A549 treated with Hydrocortisone at 1 μM for 4 hours (cell line): ENCODE results near the gene EIF4E2. TPM values are rescaled to one million over a fixed set of nuclear protein-coding genes. Genes with fewer than 3 reads are reported as not detected.

ENCODE experiments used
- total RNA-seq: library from RNA; stranded (reverse); fragments of 200-300 nt; extraction: Qiagen RNA extraction; gene quantifications from 5 replicates; pipeline ENCODE4 v1.2.3, GENCODE V29; 2022

Gene EIF4E2
- 82.3 to 175 TPM (median 87.7 TPM) in 5 replicates for total RNA-seq

GRCh38 chr2:232550354-232551249 lies at the start of gene EIF4E2, which contains the start of gene TIGD1:
TSS of gene EIF4E2 (plus strand) at chr2:232550689. CDS start at chr2:232550725, 36 bp downstream.
TSS of gene TIGD1 (minus strand) at chr2:232550557. CDS start at chr2:232549882, 675 bp downstream.

GRCh38 chr2:232519581-232520438 lies 30.7 kb upstream of the EIF4E2 start, which contains the start of gene PRSS56:
TSS of gene PRSS56 (plus strand) at chr2:232520388. CDS start at chr2:232520599, 211 bp downstream.

GRCh38 chr2:232525791-232526371 lies 24.6 kb upstream of the EIF4E2 start, which contains the start of gene CHRND:
TSS of gene CHRND (plus strand) at chr2:232526160. CDS start at chr2:232526216, 56 bp downstream.

GRCh38 chr2:232539298-232540231 lies 10.9 kb upstream of the EIF4E2 start, which contains the start of gene CHRNG:
TSS of gene CHRNG (plus strand) at chr2:232539692. CDS start at chr2:232539748, 56 bp downstream.

Other genes starting within 250 kb of the EIF4E2 start
- gene ALPP, start 171.9 kb upstream of the EIF4E2 start, total RNA-seq, result 9.3 to 13.2 TPM (median 12.1 TPM) in 5 replicates
- gene ALPG, start 143.8 kb upstream of the EIF4E2 start, total RNA-seq, result 0.31 to 0.38 TPM (median 0.36 TPM) in 5 replicates
- 0.05 TPM in 2 of 5 replicates, not detected in the others for gene ALPI, start 94.5 kb upstream of the EIF4E2 start, total RNA-seq
- 0.09 to 0.37 TPM (median 0.15 TPM) in 5 replicates for gene ECEL1, start 62.9 kb upstream of the EIF4E2 start, total RNA-seq
- 0.06 to 0.18 TPM (median 0.15 TPM) in 5 replicates for gene PRSS56, start 30.3 kb upstream of the EIF4E2 start, total RNA-seq
- gene CHRND, start 24.5 kb upstream of the EIF4E2 start, total RNA-seq, result not detected in 5 replicates
- gene CHRNG, start 11.0 kb upstream of the EIF4E2 start, total RNA-seq, result not detected in 5 replicates
- 3.4 to 5.6 TPM (median 4.6 TPM) in 5 replicates for gene TIGD1, start 132 bp upstream of the EIF4E2 start, total RNA-seq
- 3.3 to 5.0 TPM (median 4.3 TPM) in 5 replicates for gene EFHD1, start 82.9 kb downstream of the EIF4E2 start, total RNA-seq
- gene GIGYF2, start 146.6 kb downstream of the EIF4E2 start, total RNA-seq, result 24.9 to 36.9 TPM (median 26.2 TPM) in 5 replicates
- gene KCNJ13, start 225.9 kb downstream of the EIF4E2 start, total RNA-seq, result not detected in 5 replicates